ENCODE results near the gene SCN9A.
"Not testable (repeated sequence)": the region's sequence is repeated elsewhere in the genome, so short reads cannot be mapped to it uniquely, and the experiment has no call there.

Gene SCN9A

DNA sequence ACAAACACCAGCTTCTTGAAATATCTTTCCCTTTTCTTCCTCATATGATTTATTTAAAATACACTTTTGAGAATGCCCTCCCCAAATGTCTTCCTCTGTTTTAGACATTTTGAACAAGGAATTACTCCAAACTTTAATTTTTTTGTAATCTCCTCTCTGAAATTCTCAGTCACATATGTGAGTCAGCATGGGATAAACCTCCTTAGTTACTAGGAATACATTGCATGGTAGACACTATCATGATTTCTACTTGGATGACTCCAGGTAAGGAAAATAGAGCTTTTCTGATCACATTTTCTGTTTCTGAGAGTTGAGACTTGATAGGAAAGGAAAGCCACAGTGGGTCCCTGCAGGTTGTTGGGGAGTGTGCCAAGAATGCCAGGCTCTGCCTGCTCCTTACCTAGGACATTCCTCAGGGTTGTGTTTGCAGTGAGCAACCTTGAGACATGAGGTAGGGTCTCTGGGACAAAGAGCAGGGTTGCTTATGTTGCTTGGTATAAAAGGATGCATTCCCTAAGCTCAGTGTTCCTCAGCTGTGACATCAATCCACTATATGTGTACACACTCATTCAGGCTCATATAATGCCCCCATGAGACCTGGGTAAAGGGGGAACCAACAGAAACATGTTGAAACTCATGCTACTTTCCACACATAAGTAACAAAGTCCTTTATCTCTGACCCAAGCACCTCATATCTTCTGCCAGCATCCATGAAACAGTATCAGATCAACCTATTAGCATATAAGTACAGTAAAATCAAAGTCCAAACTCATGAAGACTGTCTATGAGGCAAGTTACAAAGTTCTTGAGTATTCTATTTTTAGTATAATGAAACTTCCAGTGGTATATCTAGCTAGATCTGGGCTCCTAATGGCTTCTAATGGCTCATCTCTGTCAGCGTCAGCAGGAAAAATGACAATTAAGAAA is 135.1 kb downstream of the SCN9A start:
- no peak for DNase-seq (ENCODE audit: low read depth)

DNA sequence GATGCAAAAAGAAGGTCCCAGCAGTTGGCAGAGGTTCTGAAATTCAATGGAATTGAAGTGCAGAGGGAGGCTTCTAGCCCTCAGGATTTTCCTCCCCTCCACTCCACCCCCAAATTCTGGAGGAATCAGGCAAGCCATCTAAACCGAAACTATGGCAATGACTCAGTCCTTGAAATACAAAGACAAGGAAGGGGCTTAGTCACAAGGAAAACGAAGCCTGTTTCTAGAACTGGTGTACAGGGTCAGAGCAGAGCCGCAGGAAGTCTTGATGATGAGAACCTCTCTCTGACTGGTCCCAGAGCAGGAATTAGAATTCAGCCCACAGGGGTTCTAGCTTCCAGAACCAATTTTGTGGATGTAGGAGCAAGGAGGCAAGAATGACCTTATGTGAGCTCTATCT is 136.2 kb downstream of the SCN9A start:
- no peak for DNase-seq (ENCODE audit: low read depth)

DNA sequence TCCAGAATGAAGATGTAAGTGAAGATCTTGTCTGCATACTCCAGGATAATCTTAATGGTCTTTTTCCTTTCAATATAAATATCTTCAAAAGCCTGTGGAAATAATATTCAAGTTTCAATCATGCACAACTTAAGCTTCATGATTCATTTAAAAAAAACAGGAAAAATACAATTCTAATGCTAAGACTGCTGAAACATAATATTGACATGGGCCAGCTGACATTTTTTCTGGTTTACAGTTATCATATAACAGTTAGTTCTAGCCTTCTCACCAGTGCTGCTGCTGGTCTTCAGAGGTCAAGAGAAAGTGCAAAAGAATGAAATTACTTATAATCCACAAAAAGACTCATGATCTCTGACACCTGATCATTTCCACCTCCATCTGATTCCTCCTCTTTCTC is 137.6 kb downstream of the SCN9A start:
- no peak for DNase-seq (ENCODE audit: low read depth)

DNA sequence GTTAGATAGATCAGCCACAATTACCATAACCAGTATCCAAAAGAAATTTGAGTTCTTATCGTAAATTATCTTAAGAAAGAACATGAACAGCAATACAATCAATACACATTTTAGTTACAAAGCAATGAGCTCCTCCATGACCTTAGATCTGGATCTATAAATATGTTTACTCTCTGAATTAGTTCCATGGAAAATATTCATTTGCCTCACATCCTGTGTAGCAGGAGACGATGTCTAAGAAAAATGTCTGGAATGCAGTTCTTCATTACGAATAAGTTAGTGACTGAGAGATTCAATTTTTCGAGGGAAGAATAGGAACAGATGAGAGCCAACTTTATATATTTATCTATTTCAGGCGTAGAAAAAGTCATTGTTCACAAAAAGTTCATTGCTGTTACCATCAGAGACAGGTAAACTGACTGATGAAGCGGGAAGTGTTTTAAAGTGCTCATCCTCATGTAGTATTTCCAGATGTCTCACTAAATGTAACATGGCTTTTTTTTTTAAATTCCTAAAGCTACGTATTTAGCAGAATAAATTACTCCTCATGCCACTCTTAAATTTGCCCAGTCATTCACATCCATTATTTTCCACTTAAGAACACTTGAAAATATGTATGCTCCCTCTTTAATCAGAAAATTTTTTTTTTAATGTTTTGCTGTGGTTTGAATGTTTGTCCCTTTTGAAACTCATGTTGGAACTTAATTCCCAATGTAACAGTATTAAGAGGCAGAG is 141.5 kb downstream of the SCN9A start:
- no peak for DNase-seq (ENCODE audit: low read depth)

DNA sequence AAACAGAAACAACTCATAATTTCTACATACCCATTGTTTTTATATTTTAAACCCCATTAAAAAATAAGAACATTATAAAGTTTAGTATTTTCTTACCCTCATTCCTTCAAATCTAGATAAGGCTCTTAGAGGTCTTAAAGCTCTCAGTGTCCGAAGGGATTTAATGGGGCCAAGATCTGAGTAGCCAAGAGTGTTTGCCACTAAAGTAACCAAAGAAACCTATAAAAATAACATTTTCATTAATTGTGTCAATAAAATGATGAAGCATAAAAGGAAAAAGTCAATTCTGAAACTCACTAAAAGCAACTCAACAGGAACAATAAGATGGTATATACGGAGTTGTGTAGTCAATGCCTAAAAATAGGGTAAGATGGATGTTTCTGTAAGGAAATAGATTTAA is 142.5 kb downstream of the SCN9A start:
- no peak for DNase-seq (ENCODE audit: low read depth)

DNA sequence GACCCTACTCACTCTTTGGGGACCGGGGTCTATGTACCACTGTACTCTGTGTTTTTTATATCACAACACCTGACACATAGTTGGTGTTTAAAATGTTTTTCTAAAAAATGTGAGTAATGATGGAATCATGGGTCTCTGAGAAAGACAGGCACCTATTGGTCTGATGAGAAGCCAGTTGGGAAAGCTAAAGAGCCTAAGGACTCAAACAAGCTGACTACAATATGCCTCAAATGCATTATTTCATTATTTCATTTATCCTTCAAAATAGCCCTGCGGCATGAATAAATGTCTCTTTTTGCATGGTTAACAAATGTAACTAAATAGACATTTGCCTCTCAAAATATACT is 145.0 kb downstream of the SCN9A start:
- DNase-seq (ENCODE audit: low read depth), result no peak

DNA sequence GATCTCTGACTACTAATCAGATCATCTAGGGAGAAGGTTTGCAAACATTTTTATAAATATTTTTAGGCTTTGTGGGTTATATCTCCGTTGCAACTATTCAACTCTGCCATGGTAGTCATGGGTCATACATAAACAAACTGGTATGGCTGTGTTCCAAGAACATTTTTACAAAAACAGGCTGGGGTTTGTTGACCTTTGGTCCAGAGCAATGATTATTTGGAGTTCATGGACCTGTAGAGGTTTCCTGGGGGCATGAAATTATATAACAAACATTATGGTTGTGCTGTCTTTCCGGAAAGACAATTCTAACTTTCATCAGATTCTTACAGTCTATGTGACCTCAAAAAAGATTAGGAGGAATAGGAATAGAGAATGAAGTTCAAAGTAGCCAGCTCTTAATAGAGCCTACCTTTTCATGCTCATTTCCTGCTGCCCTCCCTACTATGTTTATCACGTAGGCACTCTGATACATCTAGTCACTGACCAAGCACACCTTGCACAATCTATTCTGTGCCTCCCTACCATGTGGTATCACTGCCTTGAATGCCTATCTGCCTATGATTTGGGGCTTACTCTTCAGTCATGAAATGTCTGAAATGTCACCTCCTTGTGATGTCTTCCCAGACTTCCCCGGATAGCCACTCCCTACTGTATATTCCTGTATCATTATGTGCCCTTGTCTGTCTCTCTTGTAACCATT is 145.6 kb downstream of the SCN9A start:
- DNase-seq (ENCODE audit: low read depth), result no peak

DNA sequence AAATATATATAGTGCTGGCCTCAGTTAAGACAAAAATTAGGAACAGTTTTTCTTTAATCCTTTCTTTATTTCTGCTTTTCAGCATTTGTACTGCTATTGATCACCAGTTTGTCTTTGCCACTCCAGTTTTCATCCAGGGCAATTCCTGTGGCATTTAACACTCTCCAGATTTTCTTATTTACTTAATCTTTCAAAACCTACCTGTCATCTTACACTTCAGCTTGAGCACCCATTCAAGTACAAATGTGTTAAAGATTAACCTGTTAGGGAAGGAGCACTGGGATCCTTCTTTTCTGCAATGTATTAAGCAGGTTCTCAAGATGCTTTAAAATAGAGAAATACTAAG is 146.1 kb downstream of the SCN9A start:
- no peak for DNase-seq (ENCODE audit: low read depth)

DNA sequence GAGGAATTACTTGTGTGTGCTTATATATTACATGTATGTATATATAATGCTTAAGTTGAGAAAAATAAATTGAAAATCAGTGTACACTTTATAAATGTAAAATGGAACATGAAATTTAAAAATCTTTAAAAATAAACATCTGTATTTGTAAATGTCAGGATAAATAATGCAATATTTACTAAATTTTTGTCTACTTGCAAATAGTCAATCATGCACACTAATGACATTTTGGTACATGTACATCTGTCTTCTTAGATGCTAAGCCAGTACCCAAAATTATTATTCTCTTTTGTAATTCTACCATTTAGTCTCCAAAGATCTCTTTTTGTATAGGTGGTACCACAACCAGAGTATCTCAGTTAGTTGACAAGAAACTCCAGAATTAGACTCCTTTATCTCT is 151.5 kb downstream of the SCN9A start:
- DNase-seq (ENCODE audit: low read depth), result no peak

DNA sequence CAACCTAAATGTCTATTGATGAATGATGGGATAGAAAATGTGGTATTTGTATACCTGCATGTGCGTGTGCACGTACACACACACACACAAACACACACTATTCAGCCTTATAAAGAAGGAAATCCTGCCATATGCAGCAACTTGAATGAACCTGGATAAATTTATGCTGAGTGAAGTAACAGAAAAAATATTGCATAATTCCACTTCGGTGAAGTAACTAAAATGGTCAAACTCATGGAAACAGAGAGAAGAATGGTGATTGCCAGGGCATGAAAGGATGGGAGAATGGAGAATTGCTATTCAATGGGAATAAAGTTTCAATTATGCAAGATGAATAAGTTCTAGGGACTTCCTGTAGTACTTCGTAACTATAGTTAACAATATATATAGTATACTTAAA is 152.4 kb downstream of the SCN9A start:
- no peak for DNase-seq (ENCODE audit: low read depth)

DNA sequence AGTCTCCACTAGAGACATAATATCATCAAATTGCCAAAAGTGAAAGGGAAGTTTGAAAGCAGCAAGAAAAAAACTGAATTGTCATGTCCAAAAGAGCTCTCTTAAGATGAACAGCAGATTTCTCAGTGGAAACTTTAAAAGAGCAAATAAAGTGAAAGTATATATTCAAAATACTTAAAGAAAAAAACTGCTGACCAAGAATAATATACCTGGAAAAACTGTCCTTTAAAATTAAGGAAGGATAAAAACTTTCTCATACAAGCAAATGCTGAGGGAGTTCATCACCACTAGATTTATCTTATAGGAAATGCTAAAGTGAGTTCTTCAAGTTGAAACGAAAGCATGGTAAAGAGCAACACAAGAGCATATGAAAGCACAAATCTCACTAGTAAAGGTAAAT is 164.7 kb downstream of the SCN9A start:
- DNase-seq (ENCODE audit: low read depth), result no peak

DNA sequence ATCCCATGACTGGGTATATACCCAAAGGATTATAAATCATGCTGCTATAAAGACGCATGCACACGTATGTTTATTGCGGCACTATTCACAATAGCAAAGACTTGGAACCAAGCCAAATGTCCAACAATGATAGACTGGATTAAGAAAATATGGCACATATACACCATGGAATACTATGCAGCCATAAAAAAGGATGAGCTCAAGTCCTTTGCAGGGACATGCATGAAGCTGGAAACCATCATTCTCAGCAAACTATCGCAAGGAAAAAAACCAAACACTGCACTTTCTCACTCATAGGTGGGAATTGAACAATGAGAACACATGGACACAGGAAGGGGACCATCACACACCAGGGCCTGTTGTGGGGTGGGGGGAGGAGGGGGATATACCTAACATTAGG is 165.8 kb downstream of the SCN9A start:
- DNase-seq (ENCODE audit: low read depth), result not testable (repeated sequence)

DNA sequence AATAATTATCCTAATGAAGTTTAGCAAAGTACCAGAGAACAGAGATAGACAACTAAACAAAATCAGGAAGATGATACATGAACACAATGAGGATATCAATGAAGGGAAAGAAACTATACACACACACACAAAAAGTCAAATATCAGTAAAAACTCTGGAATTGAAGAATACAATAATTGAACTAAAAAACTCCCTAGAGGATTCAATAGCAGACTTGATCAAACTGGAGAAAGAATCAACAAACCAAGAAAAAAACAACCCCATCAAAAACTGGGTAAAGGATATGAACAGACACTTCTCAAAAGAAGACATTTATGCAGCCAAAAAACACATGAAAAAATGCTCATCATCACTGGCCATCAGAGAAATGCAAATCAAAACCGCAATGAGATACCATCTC is 166.4 kb downstream of the SCN9A start:
- DNase-seq (ENCODE audit: low read depth), result not testable (repeated sequence)

DNA sequence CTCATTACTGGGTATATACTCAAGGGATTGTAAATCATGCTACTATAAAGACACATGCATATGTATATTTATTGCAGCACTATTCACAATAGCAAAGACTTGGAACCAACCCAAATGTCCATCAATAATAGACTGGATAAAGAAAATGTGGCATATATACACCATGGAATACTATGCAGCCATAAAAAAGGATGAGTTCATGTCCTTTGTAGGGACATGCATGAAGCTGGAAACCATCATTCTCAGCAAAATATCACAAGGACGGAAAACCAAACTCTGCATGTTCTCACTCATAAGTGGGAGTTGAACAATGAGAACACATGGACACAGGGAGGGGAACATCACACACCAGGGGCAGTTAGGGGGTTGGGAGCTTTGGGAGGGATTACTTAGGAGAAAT is 169.6 kb downstream of the SCN9A start:
- DNase-seq (ENCODE audit: low read depth), result not testable (repeated sequence)

DNA sequence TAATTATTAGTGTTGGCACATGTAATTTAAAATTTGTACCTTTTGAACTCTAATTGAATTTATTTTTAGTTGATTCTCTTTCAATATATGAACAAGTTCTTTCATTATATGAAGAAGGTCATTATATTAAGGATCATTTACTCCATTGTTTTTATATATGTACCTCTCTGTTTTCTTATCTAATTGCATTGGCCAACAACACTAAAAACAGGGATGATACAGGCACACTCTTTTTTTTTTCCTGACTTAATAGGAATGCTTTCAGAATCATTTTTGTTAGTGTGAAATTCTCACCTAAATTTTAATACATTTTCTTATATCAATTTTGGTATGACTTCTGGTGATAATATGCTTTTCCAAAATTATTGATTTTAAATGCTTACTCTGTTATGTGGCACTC is 173.0 kb downstream of the SCN9A start:
- no peak for DNase-seq (ENCODE audit: low read depth)

DNA sequence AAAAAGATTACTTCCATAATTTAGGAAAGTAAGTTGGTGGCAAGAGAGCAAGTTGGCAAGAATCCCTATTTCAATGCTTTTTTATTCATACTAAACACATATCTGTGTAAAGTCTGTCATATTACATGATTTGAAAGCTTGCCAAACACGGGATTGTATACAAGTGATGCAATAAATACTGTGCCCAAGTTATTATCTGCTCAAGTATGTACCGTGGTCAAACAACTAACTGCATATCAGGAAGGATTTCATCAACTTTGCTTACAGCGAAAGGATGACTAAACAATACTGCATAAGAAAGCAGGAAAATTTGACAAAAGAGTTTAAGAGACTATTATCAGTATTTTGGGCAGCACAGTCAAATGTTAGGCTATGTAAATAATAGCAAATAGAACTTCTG is 178.3 kb downstream of the SCN9A start:
- DNase-seq (ENCODE audit: low read depth), result no peak

DNA sequence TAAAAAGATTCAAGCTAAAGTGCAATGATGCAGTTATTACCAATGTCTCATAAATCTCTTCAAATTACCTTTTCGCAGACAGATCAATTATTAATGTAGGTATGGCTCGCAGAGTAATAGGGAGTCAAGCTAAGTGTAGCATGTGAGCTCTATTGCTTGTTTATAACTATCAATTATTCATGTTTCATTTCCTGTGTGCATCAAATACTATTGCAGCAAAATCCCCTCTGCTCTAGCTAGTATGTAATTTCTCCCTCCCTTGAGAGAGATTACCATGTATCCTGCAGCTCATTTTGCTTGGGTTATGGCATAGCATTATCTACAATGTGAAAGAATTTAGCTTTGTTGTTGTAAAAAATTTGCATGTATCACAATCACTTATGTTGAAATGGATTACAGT is 182.3 kb downstream of the SCN9A start:
- no peak for DNase-seq (ENCODE audit: low read depth)

DNA sequence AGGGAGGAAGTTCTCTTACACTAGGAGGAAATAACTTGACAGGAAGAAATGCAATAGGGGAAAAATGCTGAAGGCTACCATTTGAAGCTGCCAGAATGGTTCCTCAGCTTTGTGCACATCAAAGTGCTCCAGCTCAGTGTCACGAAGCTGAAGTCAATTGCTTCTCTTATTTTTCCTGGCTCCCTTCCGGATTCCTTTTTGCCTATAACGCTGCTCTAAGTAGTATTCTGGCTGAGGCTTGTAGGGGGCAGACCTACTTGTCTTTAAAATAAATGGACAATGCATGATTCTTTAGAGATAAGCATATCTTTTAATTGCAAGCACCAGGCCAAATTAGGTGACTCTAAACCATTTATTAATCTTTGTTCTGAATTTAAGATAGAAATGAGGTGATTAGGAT is 187.7 kb downstream of the SCN9A start:
- no peak for DNase-seq (ENCODE audit: low read depth)

DNA sequence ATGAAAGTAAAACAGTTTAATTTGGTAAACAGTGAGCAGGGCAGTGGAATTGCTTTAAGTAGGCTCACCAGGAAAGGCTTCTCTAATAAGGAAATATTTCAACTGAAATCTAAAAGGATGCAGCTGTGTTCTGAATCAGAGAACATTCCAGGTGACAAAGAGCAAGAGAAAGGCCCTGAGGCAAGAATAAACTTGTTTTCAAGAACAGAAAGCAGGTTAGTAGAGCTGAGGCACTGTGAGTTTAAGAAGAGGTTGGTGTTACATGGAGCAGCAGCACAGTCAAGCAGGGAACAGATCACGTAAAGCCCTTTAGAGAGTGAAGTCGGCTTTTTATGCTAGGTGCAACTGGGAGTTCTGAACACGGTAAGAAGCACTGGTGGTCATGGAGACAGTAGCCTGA is 191.0 kb downstream of the SCN9A start:
- no peak for DNase-seq (ENCODE audit: low read depth)

DNA sequence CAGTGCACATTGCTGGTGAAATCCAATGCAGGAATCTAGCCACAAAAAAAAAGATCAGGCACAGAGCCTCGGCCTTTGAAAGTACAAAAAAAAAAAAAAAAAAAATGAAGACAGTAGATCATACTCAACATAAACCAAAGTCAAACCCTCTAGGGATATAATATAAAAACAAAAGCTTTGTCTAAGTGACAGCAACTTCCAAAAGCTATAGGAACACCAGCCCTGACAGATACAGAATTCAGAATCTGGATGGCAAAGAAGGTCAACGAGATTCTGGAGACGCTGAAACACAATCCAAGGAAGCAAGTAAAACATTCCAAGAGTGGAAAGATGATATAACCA is 194.0 kb downstream of the SCN9A start:
- DNase-seq (ENCODE audit: low read depth), result no peak

DNA sequence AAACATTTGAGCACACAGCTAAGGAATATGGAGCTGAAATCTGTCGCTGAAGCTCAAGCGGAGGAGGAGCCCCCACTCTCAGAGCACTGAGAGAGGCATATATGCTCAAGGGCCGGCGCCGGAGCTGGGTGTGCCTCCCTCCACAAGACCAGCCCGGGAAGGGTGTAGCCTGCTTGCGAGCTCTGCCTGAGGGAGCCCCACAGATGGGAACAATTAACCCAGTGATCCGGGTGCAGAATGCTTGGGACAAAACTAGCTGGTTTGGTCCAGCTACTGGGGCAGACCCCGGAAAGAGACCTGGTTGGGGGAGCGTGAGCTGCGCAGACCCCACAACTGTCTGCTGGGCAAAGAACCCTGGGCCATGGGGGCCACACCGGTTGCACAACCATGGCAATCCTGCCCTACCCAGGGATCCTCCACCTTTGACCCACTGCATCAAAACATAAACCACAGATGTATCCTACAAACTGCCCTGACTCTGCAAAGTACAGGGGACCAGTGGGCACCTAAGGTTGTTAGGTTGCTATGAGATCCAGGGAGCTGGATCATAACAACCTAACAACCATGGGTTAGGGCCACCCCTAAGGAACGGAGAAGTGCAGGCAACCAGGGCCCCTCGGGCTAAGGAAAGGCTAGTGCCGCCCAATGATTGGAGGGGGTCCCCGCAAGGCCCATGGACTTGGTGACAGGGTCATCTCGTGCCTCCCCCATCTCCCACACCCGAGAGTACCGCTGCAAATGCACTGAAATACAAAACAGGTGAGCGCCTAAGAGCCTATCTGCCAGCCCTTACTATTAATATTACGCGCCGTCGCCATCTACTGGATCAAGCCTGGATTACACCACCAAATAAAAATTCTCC is 194.6 kb downstream of the SCN9A start:
- no peak for DNase-seq (ENCODE audit: low read depth)

DNA sequence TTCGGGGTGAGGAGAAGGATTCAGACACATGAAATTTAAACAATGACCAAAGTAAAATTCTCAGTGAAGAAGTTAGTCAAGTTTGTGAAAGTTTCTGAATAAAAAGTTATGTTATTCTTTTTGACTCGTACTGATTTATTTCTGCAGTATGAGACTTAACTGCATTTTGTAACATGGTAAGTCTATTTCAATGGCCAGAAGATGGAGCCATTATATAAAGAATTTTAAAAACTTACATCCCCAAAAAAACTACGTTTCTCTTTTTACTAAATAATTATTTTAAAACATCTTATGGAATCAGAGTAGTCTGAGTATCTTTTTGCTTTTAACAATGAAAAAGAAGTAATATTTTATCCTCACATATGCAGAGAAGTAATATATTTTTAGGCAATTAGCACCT is 196.5 kb downstream of the SCN9A start:
- no peak for DNase-seq (ENCODE audit: low read depth)
